ENCODE measurements around the gene PRKG1.

Gene PRKG1

GRCh38 chr10:51638737-51639136, 564.5 kb downstream of the PRKG1 start:
- Histone ChIP-seq H3K9me3 (ENCODE audit: low read length) (no peaks in the 10 kb centered on the region), H2AFZ (ENCODE audit: low read depth, low read length) (no peak overlapping the region), H3K36me3 (ENCODE audit: insufficient read depth, low read length) (no peaks in the 10 kb centered on the region), H3K27me3 (ENCODE audit: insufficient read depth, low read length) (no peaks in the 10 kb centered on the region), H3K4me1 (ENCODE audit: insufficient read depth, low read length) (peaks cover 3% of the 10 kb centered on the region), H3K4me3 (ENCODE audit: low read length) (no peak overlapping the region)

DNA sequence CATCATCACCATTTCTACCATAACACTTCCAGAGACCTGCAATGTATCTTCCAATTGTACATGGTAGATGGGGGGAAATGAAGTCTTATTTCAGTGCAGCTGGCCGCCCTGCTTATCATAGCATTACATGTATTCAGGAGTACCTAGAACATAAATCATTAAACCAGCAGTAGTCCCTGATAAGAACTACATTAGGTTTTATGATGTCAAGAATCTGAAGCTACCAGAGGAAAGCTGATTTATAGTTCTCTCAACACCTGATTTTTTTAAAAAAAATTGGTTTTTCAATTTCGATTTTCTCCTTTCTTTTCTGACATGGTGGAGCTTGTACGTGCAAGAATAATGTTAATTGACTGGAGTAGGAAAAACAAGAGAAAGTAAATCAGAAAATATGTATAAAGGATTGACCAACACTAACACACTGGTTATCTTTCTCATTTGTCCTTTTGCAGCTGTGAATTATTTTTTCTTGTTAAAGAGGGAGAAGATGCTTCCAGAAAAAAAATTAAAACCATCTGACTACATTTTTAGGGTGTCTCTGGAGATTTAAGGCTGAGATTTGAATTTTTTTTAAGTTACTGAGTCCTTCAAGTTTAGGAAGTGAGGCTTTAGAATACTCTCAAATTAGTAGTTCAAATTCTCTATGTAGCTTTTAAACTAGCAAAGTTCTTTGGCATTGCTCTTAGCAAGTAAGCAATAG, 566.0 kb downstream of the PRKG1 start:
- H3K4me1 ChIP-seq (ENCODE audit: insufficient read depth, low read length): peaks cover 3% of the 10 kb centered on the region

GRCh38 chr10:51642581-51642980, 568.3 kb downstream of the PRKG1 start:
- no peak overlapping the region for H2AFZ ChIP-seq (ENCODE audit: low read depth, low read length)
- no peaks in the 10 kb centered on the region for H3K9me3 ChIP-seq (ENCODE audit: low read length)

More for the DNA sequence above, 566.0 kb downstream of the PRKG1 start:
- Histone ChIP-seq H3K36me3 (ENCODE audit: insufficient read depth, low read length) (no peaks in the 10 kb centered on the region), H3K4me3 (ENCODE audit: low read length) (no peak overlapping the region), H2AFZ (ENCODE audit: low read depth, low read length) (no peak overlapping the region), H3K9me3 (ENCODE audit: low read length) (no peaks in the 10 kb centered on the region), H3K27me3 (ENCODE audit: insufficient read depth, low read length) (no peaks in the 10 kb centered on the region)

GRCh38 chr10:51643734-51644133, 569.4 kb downstream of the PRKG1 start:
- no peaks in the 10 kb centered on the region for H3K27me3 ChIP-seq (ENCODE audit: insufficient read depth, low read length)
- peaks cover 3% of the 10 kb centered on the region for H3K4me1 ChIP-seq (ENCODE audit: insufficient read depth, low read length)
- H3K9me3 ChIP-seq (ENCODE audit: low read length): no peaks in the 10 kb centered on the region
- no peaks in the 10 kb centered on the region for H3K36me3 ChIP-seq (ENCODE audit: insufficient read depth, low read length)
- H2AFZ ChIP-seq (ENCODE audit: low read depth, low read length): no peak overlapping the region
- H3K4me3 ChIP-seq (ENCODE audit: low read length): no peak overlapping the region

More at GRCh38 chr10:51642581-51642980, 568.3 kb downstream of the PRKG1 start:
- H3K4me3 ChIP-seq (ENCODE audit: low read length): no peak overlapping the region
- peaks cover 3% of the 10 kb centered on the region for H3K4me1 ChIP-seq (ENCODE audit: insufficient read depth, low read length)
- H3K27me3 ChIP-seq (ENCODE audit: insufficient read depth, low read length): no peaks in the 10 kb centered on the region
- H3K36me3 ChIP-seq (ENCODE audit: insufficient read depth, low read length): no peaks in the 10 kb centered on the region

GRCh38 chr10:51649064-51649463, 574.8 kb downstream of the PRKG1 start:
- no peaks in the 10 kb centered on the region for H3K36me3 ChIP-seq (ENCODE audit: insufficient read depth, low read length)

DNA sequence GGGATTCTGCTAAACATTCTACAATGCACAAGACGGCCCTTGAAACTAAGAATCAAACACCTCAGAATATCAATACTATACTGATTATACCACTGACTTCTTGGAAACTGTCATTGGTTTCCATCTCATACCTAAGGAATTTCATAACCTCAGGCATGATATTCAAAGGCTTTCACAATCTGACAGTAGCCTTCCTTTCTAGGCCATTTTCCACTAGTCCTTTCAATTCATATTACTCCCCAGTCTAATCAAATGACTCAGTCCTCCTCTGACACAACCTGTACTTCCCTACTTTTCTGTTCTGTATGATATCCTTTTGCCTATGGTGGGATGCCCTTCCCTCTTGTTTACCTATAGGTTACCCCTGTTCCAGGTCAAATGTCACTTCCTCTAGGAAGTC, 576.8 kb downstream of the PRKG1 start:
- Histone ChIP-seq H3K36me3 (ENCODE audit: insufficient read depth, low read length) (no peaks in the 10 kb centered on the region), H3K4me3 (ENCODE audit: low read length) (no peak overlapping the region), H3K27me3 (ENCODE audit: insufficient read depth, low read length) (no peaks in the 10 kb centered on the region), H3K9me3 (ENCODE audit: low read length) (no peaks in the 10 kb centered on the region), H3K4me1 (ENCODE audit: insufficient read depth, low read length) (no peaks in the 10 kb centered on the region), H2AFZ (ENCODE audit: low read depth, low read length) (no peak overlapping the region)

More at GRCh38 chr10:51649064-51649463, 574.8 kb downstream of the PRKG1 start:
- no peak overlapping the region for H2AFZ ChIP-seq (ENCODE audit: low read depth, low read length)
- no peak overlapping the region for H3K4me3 ChIP-seq (ENCODE audit: low read length)
- H3K4me1 ChIP-seq (ENCODE audit: insufficient read depth, low read length): no peaks in the 10 kb centered on the region
- H3K27me3 ChIP-seq (ENCODE audit: insufficient read depth, low read length): no peaks in the 10 kb centered on the region
- H3K9me3 ChIP-seq (ENCODE audit: low read length): no peaks in the 10 kb centered on the region

DNA sequence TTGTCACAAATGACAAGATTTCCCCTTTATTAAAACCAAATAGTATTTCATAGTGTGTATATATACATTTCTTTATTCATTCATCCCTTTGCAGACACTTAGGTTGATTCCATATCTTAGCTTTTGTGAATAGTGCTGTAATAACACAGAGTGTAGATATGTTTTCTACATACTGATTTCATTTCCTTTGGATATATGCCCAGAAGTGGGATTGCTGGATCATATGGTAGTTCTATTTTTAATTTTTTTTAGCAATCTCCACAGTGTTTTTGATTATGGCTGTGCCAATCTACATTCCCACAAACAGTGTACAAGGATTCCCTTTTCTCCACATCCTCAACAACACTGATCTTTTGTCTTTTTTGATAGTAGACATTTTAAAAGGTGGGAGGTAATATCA, 578.7 kb downstream of the PRKG1 start:
- Histone ChIP-seq H3K36me3 (ENCODE audit: insufficient read depth, low read length) (no peaks in the 10 kb centered on the region), H3K4me1 (ENCODE audit: insufficient read depth, low read length) (no peaks in the 10 kb centered on the region), H3K27me3 (ENCODE audit: insufficient read depth, low read length) (no peaks in the 10 kb centered on the region), H2AFZ (ENCODE audit: low read depth, low read length) (no peak overlapping the region), H3K9me3 (ENCODE audit: low read length) (no peaks in the 10 kb centered on the region), H3K4me3 (ENCODE audit: low read length) (no peak overlapping the region)

DNA sequence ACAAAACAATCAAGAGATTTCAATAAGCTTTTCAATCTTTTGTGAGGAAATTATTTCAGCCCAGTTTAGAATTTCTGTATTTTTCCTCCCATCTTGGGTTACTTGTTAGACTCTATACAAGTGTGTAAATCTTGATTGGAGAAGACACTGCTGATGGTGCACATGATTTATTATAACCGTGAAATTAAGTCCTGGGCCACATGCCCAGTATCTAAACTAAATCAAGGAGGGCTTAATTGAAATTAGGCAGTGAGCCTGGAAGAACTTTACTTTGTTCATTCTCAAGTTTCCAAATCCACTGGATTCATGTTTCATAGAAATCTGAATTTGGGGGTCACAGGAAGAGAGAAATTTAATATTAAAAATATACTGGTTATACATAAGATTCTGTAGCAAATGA, 580.6 kb downstream of the PRKG1 start:
- no peaks in the 10 kb centered on the region for H3K27me3 ChIP-seq (ENCODE audit: insufficient read depth, low read length)
- no peaks in the 10 kb centered on the region for H3K9me3 ChIP-seq (ENCODE audit: low read length)
- no peaks in the 10 kb centered on the region for H3K4me1 ChIP-seq (ENCODE audit: insufficient read depth, low read length)
- no peaks in the 10 kb centered on the region for H3K36me3 ChIP-seq (ENCODE audit: insufficient read depth, low read length)
- no peak overlapping the region for H2AFZ ChIP-seq (ENCODE audit: low read depth, low read length)
- H3K4me3 ChIP-seq (ENCODE audit: low read length): no peak overlapping the region

DNA sequence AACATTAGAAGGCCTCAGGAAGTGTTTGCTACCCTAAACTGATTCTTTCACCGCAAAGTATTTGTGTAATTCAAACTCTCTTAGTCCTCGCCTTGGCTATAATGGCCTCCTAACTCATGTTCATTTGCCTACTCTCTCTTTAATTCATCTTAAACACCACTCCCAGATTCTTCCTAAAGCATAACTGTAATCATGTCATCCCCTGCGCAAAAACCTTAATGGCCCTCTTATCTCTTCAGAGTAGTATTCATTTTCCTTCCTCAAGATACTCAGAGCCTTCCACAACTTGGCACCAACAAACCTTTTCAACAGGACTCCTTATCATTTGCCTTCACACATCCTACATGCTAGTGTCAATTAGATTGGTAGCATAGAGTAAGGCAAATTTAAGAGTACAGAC, 582.2 kb downstream of the PRKG1 start:
- H3K4me1 ChIP-seq (ENCODE audit: insufficient read depth, low read length): no peaks in the 10 kb centered on the region
- no peak overlapping the region for H2AFZ ChIP-seq (ENCODE audit: low read depth, low read length)
- no peaks in the 10 kb centered on the region for H3K36me3 ChIP-seq (ENCODE audit: insufficient read depth, low read length)
- no peak overlapping the region for H3K4me3 ChIP-seq (ENCODE audit: low read length)
- H3K27me3 ChIP-seq (ENCODE audit: insufficient read depth, low read length): no peaks in the 10 kb centered on the region
- H3K9me3 ChIP-seq (ENCODE audit: low read length): no peaks in the 10 kb centered on the region

DNA sequence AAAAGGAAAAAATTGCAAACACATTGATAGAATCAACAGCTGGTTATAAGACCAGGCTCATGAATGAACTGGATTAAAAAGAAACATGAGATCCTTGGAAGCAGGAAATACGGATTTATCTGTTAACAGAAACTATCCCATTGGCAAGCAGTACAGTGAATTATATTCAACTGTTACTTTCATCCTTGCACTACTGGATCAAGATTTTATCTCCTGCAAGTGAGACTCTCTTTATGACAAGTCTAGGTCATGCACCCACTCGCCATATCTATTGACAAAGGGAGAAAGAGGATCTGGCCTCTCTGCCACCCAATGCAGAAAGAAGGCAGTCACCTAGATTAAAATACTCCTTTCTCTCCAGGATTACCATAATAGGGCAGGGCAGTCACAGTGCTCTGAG, 583.7 kb downstream of the PRKG1 start:
- H3K4me1 ChIP-seq (ENCODE audit: insufficient read depth, low read length): no peaks in the 10 kb centered on the region
- no peaks in the 10 kb centered on the region for H3K9me3 ChIP-seq (ENCODE audit: low read length)
- no peaks in the 10 kb centered on the region for H3K27me3 ChIP-seq (ENCODE audit: insufficient read depth, low read length)
- H3K4me3 ChIP-seq (ENCODE audit: low read length): no peak overlapping the region
- H3K36me3 ChIP-seq (ENCODE audit: insufficient read depth, low read length): no peaks in the 10 kb centered on the region
- no peak overlapping the region for H2AFZ ChIP-seq (ENCODE audit: low read depth, low read length)

DNA sequence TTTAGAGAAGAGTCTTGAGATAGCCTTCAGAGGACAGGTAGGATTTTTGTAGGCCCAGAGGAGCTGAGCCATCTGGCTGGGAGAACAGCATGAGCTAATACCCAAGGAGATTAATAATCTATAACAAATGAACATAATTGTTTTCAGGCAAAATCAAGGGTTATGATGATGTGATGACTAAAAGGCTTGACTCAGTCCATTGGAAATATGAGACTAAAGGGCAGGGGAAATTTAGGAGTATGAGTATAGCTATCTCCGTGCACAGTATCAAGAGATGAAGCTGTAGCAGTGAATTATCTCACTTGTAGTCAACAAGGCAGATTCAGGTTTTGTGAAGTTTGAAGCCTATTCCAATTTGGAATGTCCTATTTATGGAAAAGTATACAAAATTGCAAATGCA, 585.1 kb downstream of the PRKG1 start:
- no peak overlapping the region for H2AFZ ChIP-seq (ENCODE audit: low read depth, low read length)
- no peaks in the 10 kb centered on the region for H3K4me1 ChIP-seq (ENCODE audit: insufficient read depth, low read length)
- no peak overlapping the region for H3K4me3 ChIP-seq (ENCODE audit: low read length)
- no peaks in the 10 kb centered on the region for H3K36me3 ChIP-seq (ENCODE audit: insufficient read depth, low read length)
- H3K27me3 ChIP-seq (ENCODE audit: insufficient read depth, low read length): no peaks in the 10 kb centered on the region
- no peaks in the 10 kb centered on the region for H3K9me3 ChIP-seq (ENCODE audit: low read length)

DNA sequence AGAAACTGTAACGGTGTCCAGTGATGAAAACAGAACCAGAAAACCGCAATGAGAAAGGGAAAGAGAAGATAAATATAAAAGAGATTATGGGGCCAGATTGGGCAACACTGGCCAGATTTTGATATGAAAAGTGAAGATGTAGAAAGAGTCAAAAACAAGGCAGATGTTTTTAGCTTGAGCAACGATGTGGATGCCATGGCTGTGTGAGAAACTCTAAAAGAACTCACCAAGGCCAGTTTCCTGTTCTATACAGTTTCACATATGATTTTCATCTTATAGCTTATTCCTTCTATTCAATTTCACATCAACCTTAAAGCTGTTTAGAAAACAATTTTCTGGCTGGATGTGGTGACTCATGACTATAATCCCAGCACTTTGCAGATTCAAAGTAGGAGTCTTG, 588.8 kb downstream of the PRKG1 start:
- H3K9me3 ChIP-seq (ENCODE audit: low read length): no peaks in the 10 kb centered on the region
- peaks cover 2% of the 10 kb centered on the region for H3K4me1 ChIP-seq (ENCODE audit: insufficient read depth, low read length)
- H3K27me3 ChIP-seq (ENCODE audit: insufficient read depth, low read length): no peaks in the 10 kb centered on the region
- no peak overlapping the region for H2AFZ ChIP-seq (ENCODE audit: low read depth, low read length)
- H3K4me3 ChIP-seq (ENCODE audit: low read length): no peak overlapping the region
- H3K36me3 ChIP-seq (ENCODE audit: insufficient read depth, low read length): no peaks in the 10 kb centered on the region

DNA sequence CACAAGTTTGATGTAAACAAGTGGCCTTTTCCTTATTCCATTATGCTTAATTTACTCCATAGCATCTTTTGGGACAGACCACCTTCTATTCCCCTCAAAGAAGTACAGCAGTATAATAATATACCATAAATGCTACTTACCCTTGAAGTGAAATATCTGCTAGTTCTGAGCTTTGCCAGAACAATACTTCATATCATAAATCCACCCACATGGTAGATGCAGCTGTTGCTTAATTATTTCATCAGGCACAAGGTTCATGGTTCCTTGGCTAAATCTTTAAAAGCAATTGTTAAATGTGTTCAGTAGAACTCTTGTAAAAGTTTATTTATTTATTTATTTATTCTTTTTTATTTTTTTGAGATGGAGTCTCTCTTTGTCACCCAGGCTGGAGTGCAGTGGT, 592.2 kb downstream of the PRKG1 start:
- H3K4me1 ChIP-seq (ENCODE audit: insufficient read depth, low read length): peaks cover 2% of the 10 kb centered on the region
- H3K4me3 ChIP-seq (ENCODE audit: low read length): no peak overlapping the region
- H3K27me3 ChIP-seq (ENCODE audit: insufficient read depth, low read length): no peaks in the 10 kb centered on the region
- H3K36me3 ChIP-seq (ENCODE audit: insufficient read depth, low read length): no peaks in the 10 kb centered on the region
- H3K9me3 ChIP-seq (ENCODE audit: low read length): no peaks in the 10 kb centered on the region
- no peak overlapping the region for H2AFZ ChIP-seq (ENCODE audit: low read depth, low read length)
